ENCODE results near the gene CCDC12. TPM values are rescaled to one million over a fixed set of nuclear protein-coding genes. Genes with fewer than 3 reads are reported as not detected.
A peak's percentile ranks its signal among the peaks of the same experiment; 100 is the strongest.

Gene CCDC12
- polyA plus RNA-seq, 1 donor, result 57.3 TPM

DNA sequence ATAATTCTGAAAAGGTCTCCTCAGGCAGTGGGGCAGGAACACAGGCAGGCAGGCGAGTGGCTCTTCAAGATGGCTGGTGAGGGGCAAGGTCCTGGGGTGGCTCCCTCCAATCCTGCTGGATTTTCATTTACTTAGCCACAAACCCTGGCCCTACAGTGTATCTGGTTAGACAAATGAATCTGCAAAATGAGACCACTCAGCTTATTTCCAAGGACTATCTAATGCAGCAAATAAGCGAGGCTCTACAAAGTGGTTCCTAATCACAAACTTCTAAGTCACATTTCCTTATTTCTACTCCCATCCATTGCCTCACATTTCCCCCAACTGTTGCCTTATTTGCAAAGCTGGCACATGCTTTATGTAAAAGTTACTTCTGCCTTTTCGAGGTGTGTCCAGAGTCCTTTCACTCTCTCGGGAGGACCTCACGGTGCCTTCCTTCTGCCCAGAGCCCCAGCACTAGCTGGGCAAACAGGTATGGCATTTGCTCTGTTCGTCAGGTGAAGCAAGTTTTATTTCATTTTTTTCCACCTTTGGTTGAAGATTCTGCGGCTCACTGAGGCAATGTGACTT is 40.5 kb downstream of the CCDC12 start:
- 60% methylated on average over 2 of the region's 7 CpGs for WGBS (ENCODE audit: insufficient coverage, low lambda C conversion rate)
- H3K4me1 ChIP-seq (ENCODE audit: control insufficient read depth, insufficient read depth, low read length), result peaks cover 96% of the 10 kb centered on the region
- H3K4me3 ChIP-seq (ENCODE audit: low read length), result no peak overlapping the region
- no peaks in the 10 kb centered on the region for H3K27me3 ChIP-seq (ENCODE audit: control insufficient read depth, insufficient read depth, low read length)
- H3K27ac ChIP-seq (ENCODE audit: low read length), result peak overlapping the region; percentile 89
- H3K9me3 ChIP-seq (ENCODE audit: control insufficient read depth, low read depth, low read length), result no peaks in the 10 kb centered on the region
- no peak for DNase-seq
- peaks cover 48% of the 10 kb centered on the region for H3K36me3 ChIP-seq (ENCODE audit: control insufficient read depth, insufficient read depth, low read length)

DNA sequence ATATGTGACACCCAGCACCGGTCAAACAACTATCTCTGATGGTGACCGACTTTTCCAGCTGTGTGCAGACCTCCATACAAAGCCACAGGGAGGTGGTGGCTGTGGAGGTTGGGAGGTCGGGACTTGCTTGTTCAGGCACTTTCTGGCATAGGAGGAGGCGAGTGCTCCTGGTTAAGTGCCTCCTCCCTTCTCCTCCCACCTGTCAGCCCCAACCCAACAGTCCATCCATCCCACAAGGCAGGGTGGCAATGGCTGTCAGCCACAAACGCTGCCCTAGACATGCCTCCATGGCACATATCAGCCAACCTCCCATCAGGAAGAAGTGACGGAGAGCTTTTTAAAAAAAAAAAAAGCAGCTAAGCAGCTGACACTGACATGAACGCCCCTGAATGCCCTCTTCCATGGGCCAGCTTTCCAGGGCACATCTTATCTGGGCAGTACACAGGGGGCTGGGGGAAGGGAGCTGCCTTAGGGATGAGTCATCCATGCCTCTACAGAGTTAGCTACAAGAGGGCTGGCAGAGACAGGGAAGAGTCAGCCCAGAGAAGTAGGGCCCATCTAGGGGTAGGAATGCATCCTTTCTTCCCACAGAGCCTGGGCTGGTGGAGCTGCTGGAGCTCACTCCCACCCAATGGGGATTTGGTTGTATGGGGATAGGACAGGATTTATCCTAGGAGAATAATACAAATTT is 41.2 kb downstream of the CCDC12 start:
- Histone ChIP-seq H3K27me3 (ENCODE audit: control insufficient read depth, insufficient read depth, low read length) (no peaks in the 10 kb centered on the region), H3K27ac (ENCODE audit: low read length) (peak overlapping the region; percentile 89), H3K36me3 (ENCODE audit: control insufficient read depth, insufficient read depth, low read length) (peaks cover 40% of the 10 kb centered on the region), H3K4me3 (ENCODE audit: low read length) (no peak overlapping the region), H3K4me1 (ENCODE audit: control insufficient read depth, insufficient read depth, low read length) (peaks cover 97% of the 10 kb centered on the region), H3K9me3 (ENCODE audit: control insufficient read depth, low read depth, low read length) (no peaks in the 10 kb centered on the region)
- DNase-seq, result peak; percentile 95 to 96
- no CpG with 5 or more reads among the region's 7 CpGs for WGBS (ENCODE audit: insufficient coverage, low lambda C conversion rate)

DNA sequence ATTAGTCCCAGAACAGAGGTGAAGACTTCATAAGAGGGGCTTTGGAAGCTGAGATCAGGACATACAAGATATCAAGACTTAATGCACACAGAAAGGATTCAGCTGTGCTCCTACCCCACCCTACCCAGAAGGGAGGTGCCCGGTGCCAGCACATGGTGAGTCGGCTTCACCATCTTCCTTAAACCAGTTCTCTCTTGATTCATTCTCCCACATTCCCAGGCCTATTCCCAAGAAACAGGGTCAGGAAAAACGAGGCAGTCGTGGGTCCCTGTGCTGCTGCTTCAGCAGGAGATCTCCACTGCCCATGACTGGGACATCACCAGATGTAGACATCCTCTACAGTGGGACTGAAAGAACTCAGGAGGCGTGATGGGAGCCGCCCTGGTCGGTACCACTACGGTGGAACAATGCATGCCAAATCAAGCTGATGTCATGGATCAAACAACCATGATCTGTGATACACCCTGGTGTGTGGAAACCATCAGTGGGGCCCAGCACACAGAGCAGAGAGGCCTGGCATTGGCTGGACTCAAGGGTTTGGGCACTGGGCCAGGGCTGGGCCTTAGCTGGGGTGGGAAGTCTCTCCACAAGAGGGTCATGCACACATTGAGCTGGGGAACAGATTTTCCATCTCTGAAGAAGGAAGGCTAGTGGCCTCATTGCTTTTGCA is 41.9 kb downstream of the CCDC12 start:
- no peak for DNase-seq
- H3K27me3 ChIP-seq (ENCODE audit: control insufficient read depth, insufficient read depth, low read length), result no peaks in the 10 kb centered on the region
- no CpG with 5 or more reads among the region's 8 CpGs for WGBS (ENCODE audit: insufficient coverage, low lambda C conversion rate)
- H3K4me3 ChIP-seq (ENCODE audit: low read length), result no peak overlapping the region
- H3K27ac ChIP-seq (ENCODE audit: low read length), result peak overlapping the region; percentile 89
- H3K36me3 ChIP-seq (ENCODE audit: control insufficient read depth, insufficient read depth, low read length), result peaks cover 33% of the 10 kb centered on the region
- peaks cover 97% of the 10 kb centered on the region for H3K4me1 ChIP-seq (ENCODE audit: control insufficient read depth, insufficient read depth, low read length)
- H3K9me3 ChIP-seq (ENCODE audit: control insufficient read depth, low read depth, low read length), result no peaks in the 10 kb centered on the region

DNA sequence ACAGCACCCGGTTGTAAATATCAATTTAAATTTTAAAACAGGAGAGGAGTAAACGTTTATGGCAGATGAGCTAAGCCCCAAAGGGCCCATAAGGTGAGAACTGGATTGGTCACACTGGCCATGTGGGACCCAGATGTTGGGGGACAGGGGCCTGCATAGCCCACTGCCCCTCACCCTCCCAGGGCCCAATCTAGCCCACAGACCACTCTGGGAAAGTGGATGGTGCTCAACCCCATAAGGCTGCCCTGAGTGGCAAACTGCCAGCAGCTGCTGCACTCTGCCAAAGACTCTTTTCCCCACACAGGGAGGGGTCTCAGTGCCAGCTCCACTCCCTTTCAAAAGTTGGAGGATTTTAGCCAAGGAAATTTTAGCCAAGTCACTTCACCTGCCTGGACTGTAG is 42.5 kb downstream of the CCDC12 start:
- H3K36me3 ChIP-seq (ENCODE audit: control insufficient read depth, insufficient read depth, low read length), result peaks cover 28% of the 10 kb centered on the region

DNA sequence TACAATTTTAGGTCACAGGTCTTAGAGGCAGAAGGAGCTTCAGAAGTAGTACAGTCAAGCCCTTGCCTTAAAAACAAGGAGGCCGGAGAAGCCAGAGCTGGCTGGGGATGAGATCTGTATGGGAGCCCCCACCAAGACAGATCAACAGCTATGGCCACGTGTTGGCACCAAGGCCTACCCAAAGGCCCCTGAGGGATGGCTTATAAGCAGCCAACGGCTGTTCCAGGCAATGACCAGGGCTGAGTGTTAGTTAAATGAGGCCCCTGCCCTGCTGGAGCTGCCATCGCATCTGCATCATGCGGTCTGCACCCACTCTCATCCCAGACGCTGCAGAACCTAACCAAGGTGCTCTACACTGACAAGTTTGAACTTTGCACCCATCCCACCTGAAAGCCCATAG is 43.3 kb downstream of the CCDC12 start:
- peak overlapping the region; percentile 85 for H3K27ac ChIP-seq (ENCODE audit: low read length)
- H3K4me3 ChIP-seq (ENCODE audit: low read length), result no peak overlapping the region
- H3K36me3 ChIP-seq (ENCODE audit: control insufficient read depth, insufficient read depth, low read length), result peaks cover 28% of the 10 kb centered on the region
- no peaks in the 10 kb centered on the region for H3K27me3 ChIP-seq (ENCODE audit: control insufficient read depth, insufficient read depth, low read length)
- no peak for DNase-seq
- H3K9me3 ChIP-seq (ENCODE audit: control insufficient read depth, low read depth, low read length), result no peaks in the 10 kb centered on the region
- peaks cover 88% of the 10 kb centered on the region for H3K4me1 ChIP-seq (ENCODE audit: control insufficient read depth, insufficient read depth, low read length)
- WGBS (ENCODE audit: insufficient coverage, low lambda C conversion rate), result no CpG with 5 or more reads among the region's 6 CpGs

More for the DNA sequence above, 42.5 kb downstream of the CCDC12 start:
- no peak for DNase-seq
- Histone ChIP-seq H3K4me1 (ENCODE audit: control insufficient read depth, insufficient read depth, low read length) (peaks cover 96% of the 10 kb centered on the region), H3K27ac (ENCODE audit: low read length) (peak overlapping the region; percentile 89), H3K9me3 (ENCODE audit: control insufficient read depth, low read depth, low read length) (no peaks in the 10 kb centered on the region), H3K4me3 (ENCODE audit: low read length) (no peak overlapping the region), H3K27me3 (ENCODE audit: control insufficient read depth, insufficient read depth, low read length) (no peaks in the 10 kb centered on the region)
- WGBS (ENCODE audit: insufficient coverage, low lambda C conversion rate), result no CpG with 5 or more reads among the region's 2 CpGs

DNA sequence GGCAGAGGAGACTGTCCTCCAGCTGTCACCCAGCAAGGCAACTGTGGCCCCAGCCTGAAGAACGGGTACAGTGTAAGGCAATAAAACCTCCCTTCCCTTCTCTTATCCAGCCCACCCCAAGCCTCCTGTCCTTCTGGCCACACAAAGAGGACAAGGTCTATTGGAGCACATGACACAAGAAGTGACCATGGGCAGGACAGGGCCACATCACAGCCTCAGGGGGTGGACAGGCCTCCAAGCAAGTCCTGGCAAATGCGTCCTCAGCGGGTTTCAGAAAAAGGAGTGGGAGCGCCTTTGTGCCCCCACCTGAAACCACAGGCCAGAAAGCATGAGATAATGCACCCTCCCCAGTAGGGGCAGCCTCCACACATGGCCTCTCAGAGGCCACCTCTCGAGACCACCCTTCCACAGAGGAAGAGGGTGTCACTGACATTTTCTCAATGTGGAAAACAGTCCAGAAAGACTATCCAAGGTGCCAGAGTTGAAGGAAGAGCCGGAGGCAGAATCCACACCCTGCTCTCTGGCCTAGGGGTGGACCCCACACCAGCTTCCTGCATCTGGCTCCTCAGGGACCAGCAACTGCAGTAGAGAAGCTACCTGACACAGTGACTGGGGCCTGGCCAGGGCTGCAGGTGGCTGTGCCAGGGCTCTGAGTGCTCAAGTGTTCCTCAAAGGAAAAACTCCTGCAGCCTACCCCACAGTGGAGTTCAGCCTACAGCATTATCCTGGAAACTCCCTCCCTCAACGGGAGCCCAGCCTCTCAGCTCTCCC is 43.9 kb downstream of the CCDC12 start:
- Histone ChIP-seq H3K27me3 (ENCODE audit: control insufficient read depth, insufficient read depth, low read length) (no peaks in the 10 kb centered on the region), H3K4me1 (ENCODE audit: control insufficient read depth, insufficient read depth, low read length) (peaks cover 85% of the 10 kb centered on the region), H3K9me3 (ENCODE audit: control insufficient read depth, low read depth, low read length) (no peaks in the 10 kb centered on the region), H3K4me3 (ENCODE audit: low read length) (no peak overlapping the region), H3K27ac (ENCODE audit: low read length) (peak overlapping the region; percentile 85), H3K36me3 (ENCODE audit: control insufficient read depth, insufficient read depth, low read length) (peaks cover 23% of the 10 kb centered on the region)
- 100% methylated on average over 1 of the region's 7 CpGs for WGBS (ENCODE audit: insufficient coverage, low lambda C conversion rate)
- DNase-seq, result peak in 1 of 2 donors; percentile 50

DNA sequence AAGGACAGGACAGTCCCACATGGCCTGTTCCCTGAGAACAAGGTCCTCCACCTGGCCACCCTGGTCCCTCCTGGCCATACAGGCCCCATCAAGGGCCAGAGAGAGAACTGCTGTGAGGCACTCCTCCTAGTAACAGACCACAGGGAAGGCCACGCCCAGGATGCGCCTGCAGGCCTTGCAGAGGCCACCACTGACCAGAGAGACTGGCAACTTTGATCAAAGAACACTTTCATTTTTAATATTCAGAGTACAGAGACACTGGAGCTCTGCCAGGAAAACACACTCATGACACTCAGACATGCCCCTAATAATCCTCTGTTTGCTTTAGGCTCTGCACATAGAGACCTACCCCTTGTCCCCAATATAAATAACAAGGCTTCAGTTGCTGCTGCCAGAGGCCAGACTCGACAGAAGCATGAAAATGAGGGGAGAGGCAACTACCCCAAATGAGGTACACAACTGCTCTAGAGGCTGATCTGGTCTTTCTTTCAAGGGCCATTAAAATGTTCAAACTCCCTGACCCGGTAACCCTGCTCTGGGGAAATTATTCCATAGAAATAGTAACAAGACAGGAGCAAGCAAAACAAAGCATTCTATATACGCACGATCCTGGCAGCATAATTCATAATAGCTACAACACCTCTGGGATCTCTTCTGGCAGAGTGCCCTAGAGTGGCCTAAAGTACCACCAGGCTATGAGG is 44.8 kb downstream of the CCDC12 start:
- DNase-seq, result peak; percentile 72 to 88
- H3K4me3 ChIP-seq (ENCODE audit: low read length), result no peak overlapping the region
- H3K36me3 ChIP-seq (ENCODE audit: control insufficient read depth, insufficient read depth, low read length), result peaks cover 18% of the 10 kb centered on the region
- H3K4me1 ChIP-seq (ENCODE audit: control insufficient read depth, insufficient read depth, low read length), result peaks cover 85% of the 10 kb centered on the region
- no CpG with 5 or more reads among the region's 6 CpGs for WGBS (ENCODE audit: insufficient coverage, low lambda C conversion rate)
- peak overlapping the region; percentile 85 for H3K27ac ChIP-seq (ENCODE audit: low read length)
- no peaks in the 10 kb centered on the region for H3K27me3 ChIP-seq (ENCODE audit: control insufficient read depth, insufficient read depth, low read length)
- H3K9me3 ChIP-seq (ENCODE audit: control insufficient read depth, low read depth, low read length), result no peaks in the 10 kb centered on the region

DNA sequence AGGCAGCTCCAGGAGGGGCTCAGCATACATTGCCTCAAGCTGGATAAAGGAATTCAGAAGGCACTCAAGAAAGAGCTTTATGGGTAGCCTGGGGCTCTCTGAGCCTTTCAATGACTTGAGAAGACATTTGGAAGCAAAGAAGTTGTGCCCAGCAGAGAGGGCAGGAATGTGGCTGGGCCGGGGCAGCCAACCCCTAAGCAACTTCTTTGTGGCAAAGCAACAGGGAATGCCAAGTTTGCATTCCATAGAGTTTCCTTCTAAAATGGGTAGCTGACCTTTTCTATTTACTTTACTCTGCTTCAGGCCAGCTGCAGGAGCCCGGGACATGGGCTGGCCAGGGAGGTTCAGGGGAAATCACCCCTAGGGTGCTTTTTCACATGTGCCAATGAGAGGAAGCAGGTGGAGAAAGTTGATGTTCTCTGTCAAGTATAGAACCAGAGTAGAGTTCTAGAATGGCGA is 45.6 kb downstream of the CCDC12 start:
- no peaks in the 10 kb centered on the region for H3K9me3 ChIP-seq (ENCODE audit: control insufficient read depth, low read depth, low read length)
- peak overlapping the region; percentile 85 for H3K27ac ChIP-seq (ENCODE audit: low read length)
- H3K4me1 ChIP-seq (ENCODE audit: control insufficient read depth, insufficient read depth, low read length), result peaks cover 85% of the 10 kb centered on the region
- H3K27me3 ChIP-seq (ENCODE audit: control insufficient read depth, insufficient read depth, low read length), result no peaks in the 10 kb centered on the region
- no CpG with 5 or more reads among the region's 3 CpGs for WGBS (ENCODE audit: insufficient coverage, low lambda C conversion rate)
- peaks cover 19% of the 10 kb centered on the region for H3K36me3 ChIP-seq (ENCODE audit: control insufficient read depth, insufficient read depth, low read length)
- no peak overlapping the region for H3K4me3 ChIP-seq (ENCODE audit: low read length)
- DNase-seq, result no peak

DNA sequence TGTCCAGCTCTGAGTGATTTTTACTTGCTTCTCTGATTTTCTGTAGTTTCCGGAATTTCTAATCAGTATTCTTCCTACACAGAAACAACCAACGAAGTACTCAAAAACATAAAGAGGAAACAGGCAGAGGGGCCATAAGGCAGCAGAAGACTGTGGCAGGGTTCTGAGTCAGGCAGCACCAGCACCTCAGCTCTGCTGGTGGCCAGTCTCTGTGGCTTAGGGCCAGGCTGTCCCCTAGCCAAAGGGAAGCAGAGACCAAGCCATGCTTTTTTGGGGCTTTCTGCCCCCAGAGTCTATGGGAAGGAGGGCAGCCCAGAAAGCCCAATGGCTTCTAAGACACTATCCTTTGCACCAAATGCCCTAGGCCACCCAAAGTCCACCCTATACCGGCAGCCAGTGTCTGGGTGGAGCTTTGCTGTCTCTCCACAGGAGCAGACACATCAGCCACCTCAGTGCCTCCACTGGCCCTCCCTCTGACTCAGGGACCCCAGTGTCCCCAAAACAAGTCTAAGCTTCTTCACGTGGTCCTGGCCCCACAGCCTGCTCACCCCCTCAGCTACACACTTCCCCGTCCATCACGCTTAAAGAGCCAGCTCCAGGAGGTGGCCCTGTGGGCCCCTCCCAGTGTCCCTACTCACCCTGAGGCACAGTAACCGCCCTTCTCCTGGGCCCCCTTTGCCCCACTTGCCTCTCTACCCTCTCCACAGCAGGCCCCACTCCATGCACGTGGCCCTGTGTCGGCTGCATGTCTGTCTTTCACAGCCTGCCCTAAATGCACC is 46.2 kb downstream of the CCDC12 start:
- no peaks in the 10 kb centered on the region for H3K27me3 ChIP-seq (ENCODE audit: control insufficient read depth, insufficient read depth, low read length)

More for the DNA sequence above, 46.2 kb downstream of the CCDC12 start:
- WGBS (ENCODE audit: insufficient coverage, low lambda C conversion rate), result no CpG with 5 or more reads among the region's 9 CpGs
- Histone ChIP-seq H3K36me3 (ENCODE audit: control insufficient read depth, insufficient read depth, low read length) (peaks cover 26% of the 10 kb centered on the region), H3K27ac (ENCODE audit: low read length) (peak overlapping the region; percentile 85), H3K9me3 (ENCODE audit: control insufficient read depth, low read depth, low read length) (no peaks in the 10 kb centered on the region), H3K4me3 (ENCODE audit: low read length) (no peak overlapping the region), H3K4me1 (ENCODE audit: control insufficient read depth, insufficient read depth, low read length) (peaks cover 83% of the 10 kb centered on the region)
- DNase-seq, result peak in 1 of 2 donors; percentile 56
